ENCODE results near the gene MC3R. TPM values are rescaled to one million over a fixed set of nuclear protein-coding genes. Genes with fewer than 3 reads are reported as not detected.

The MC3R gene
- total RNA-seq, 1 donor from 2014 or later, result not detected

DNA sequence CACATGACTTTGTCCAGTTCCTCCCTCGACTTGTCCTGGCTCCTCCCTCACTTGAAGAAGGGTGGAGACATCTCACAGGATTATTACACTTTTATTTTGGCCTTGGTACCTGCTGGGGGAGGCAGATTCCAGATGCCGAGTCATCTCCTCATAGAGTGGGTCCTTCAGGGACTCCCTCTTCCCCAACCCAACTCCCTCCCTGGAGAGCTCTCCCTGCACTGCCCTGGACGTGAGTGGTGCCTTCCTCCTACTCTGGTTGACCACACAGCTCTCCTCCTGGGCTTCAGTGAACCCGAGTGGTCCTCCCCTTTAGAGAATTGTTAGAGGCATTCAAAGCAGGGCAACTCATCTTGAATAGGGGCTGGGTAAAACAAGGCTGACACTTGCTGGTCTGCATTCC, 40.9 kb upstream of the MC3R start:
- no peak overlapping the region for H3K27ac Mint-ChIP-seq
- no peaks in the 10 kb centered on the region for H3K4me1 Mint-ChIP-seq
- peaks cover 2% of the 10 kb centered on the region for H3K27me3 Mint-ChIP-seq
- DNase-seq, result no peak
- no peaks in the 10 kb centered on the region for H3K36me3 Mint-ChIP-seq (ENCODE audit: low read depth)
- CTCF ChIA-PET, result no interaction called here
- H3K9me3 Mint-ChIP-seq, result no peaks in the 10 kb centered on the region
- no peak for TF ChIP-seq CTCF (IDR thresholded peaks at IDR 0.05)
- no peak for ATAC-seq (ENCODE audit: low read depth)
- intact Hi-C loops (cut with micrococcal nuclease), result no loop called here
- POLR2A ChIA-PET, result no interaction called here
- no peak overlapping the region for H3K4me3 Mint-ChIP-seq

DNA sequence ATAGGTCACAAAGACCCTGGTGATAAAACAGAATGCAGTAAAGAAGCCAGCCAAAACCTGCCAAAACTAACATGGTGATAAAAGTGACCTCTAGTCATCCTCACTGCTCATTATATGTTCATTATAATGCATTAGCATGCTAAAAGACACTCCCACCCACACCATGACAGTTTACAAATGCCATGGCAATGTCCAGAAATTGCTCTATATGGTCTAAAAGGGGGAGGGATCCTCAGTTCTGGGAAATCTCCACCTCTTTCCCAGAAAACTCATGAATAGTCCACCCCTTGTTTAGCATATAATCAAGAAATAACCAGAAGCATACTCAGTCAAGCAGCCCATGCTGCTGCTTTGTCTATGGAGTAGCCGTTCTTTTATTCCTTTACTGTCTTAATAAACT, 40.4 kb upstream of the MC3R start:
- no peaks in the 10 kb centered on the region for H3K4me1 Mint-ChIP-seq
- H3K27ac Mint-ChIP-seq, result no peak overlapping the region
- no peak overlapping the region for H3K4me3 Mint-ChIP-seq
- no peaks in the 10 kb centered on the region for H3K9me3 Mint-ChIP-seq
- H3K36me3 Mint-ChIP-seq (ENCODE audit: low read depth), result no peaks in the 10 kb centered on the region
- CTCF ChIA-PET, result no interaction called here
- H3K27me3 Mint-ChIP-seq, result peaks cover 2% of the 10 kb centered on the region
- intact Hi-C loops (cut with micrococcal nuclease), result no loop called here
- POLR2A ChIA-PET, result no interaction called here
- DNase-seq (no peak), ATAC-seq (ENCODE audit: low read depth) (no peak)
- no peak for TF ChIP-seq CTCF (IDR thresholded peaks at IDR 0.05)

- no peak overlapping the region for H3K27ac Mint-ChIP-seq
- no peak overlapping the region for H3K4me3 Mint-ChIP-seq
- H3K4me1 Mint-ChIP-seq, result no peaks in the 10 kb centered on the region
- CTCF ChIA-PET, result no interaction called here
- H3K27me3 Mint-ChIP-seq, result peaks cover 4% of the 10 kb centered on the region
- ATAC-seq (ENCODE audit: low read depth) (no peak), DNase-seq (no peak)
- no peaks in the 10 kb centered on the region for H3K9me3 Mint-ChIP-seq
- no peak for TF ChIP-seq CTCF (IDR thresholded peaks at IDR 0.05)
- intact Hi-C loops (cut with micrococcal nuclease), result no loop called here
- H3K36me3 Mint-ChIP-seq (ENCODE audit: low read depth), result no peaks in the 10 kb centered on the region
- POLR2A ChIA-PET, result no interaction called here
These were observed 37.5 kb upstream of the MC3R start for GRCh38 chr20:56211051-56211450.

DNA sequence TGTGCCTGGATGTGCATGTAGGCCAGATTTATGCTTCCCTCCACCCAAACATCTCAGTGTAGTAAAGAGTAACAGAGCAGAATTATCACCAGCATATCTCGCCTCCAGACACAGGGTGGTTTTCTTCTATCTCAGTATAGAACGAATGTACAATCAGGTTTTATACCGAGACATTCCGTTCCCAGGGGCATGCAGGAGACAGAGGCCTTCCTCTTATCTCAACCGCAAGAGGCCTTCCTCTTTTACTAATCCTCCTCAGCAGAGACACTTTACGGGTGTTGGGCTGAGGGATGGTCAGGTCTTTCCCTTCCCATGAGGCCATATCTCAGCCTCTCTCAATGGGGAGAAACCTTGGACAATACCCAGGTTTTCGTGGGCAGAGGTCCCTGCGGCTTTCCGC, 36.4 kb upstream of the MC3R start:
- Mint-ChIP-seq H3K27ac (no peak overlapping the region), H3K9me3 (no peaks in the 10 kb centered on the region), H3K36me3 (ENCODE audit: low read depth) (no peaks in the 10 kb centered on the region), H3K4me1 (no peaks in the 10 kb centered on the region), H3K27me3 (peaks cover 4% of the 10 kb centered on the region), H3K4me3 (no peak overlapping the region)
- ChIA-PET CTCF (no interaction called here), POLR2A (no interaction called here)
- DNase-seq (no peak), ATAC-seq (ENCODE audit: low read depth) (no peak)
- TF ChIP-seq CTCF (IDR thresholded peaks at IDR 0.05), result no peak
- intact Hi-C loops (cut with micrococcal nuclease), result no loop called here

DNA sequence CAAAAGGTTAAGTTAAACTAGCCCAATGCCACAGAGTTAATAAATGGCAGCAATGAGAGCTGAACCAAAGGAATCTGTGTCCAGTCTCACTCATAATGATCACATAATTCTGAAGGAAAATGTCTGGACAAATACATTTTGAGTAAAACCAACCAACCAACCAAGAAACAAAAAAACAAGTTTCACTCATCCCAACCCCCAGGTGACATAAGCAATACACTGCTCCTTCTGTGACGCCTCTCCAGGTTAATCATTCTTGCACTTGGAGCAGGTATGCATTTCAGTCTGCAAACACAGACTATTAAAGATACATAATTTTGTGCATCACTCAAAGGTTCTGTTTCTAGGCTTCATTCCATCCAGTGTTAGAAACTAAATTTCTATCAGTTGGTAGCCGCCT, 35.2 kb upstream of the MC3R start:
- intact Hi-C loops (cut with micrococcal nuclease), result no loop called here
- Mint-ChIP-seq H3K27me3 (peaks cover 4% of the 10 kb centered on the region), H3K4me1 (no peaks in the 10 kb centered on the region), H3K4me3 (no peak overlapping the region), H3K36me3 (ENCODE audit: low read depth) (no peaks in the 10 kb centered on the region), H3K9me3 (no peaks in the 10 kb centered on the region), H3K27ac (no peak overlapping the region)
- no peak for DNase-seq
- ChIA-PET CTCF (no interaction called here), POLR2A (no interaction called here)
- TF ChIP-seq CTCF (IDR thresholded peaks at IDR 0.05), result no peak
- no peak for ATAC-seq (ENCODE audit: low read depth)

Data from activated B cell treated with CpG ODN at 0.5 μM for 24 hours (primary cell).